HG03196 (cell line): ENCODE results near the gene GRAMD1C.
"Not testable (repeated sequence)": the region's sequence is repeated elsewhere in the genome, so short reads cannot be mapped to it uniquely, and the experiment has no call there.

Source experiments
- ATAC-seq: cut with Tn5 transposase; IDR thresholded peaks from one replicate; pipeline ENCODE4 v1.9.1; 2021; ENCODE audit not compliant: unreplicated experiment

The GRAMD1C gene

GRCh38 chr3:113850391-113850790, 11.8 kb downstream of the GRAMD1C start:
- ATAC-seq = not testable (repeated sequence)

- ATAC-seq = no peak
These were observed 13.9 kb downstream of the GRAMD1C start for GRCh38 chr3:113852506-113852905.

- no peak for ATAC-seq
These were observed 28.9 kb downstream of the GRAMD1C start for GRCh38 chr3:113867506-113867905.

GRCh38 chr3:113873293-113873692, 34.7 kb downstream of the GRAMD1C start:
- no peak for ATAC-seq

GRCh38 chr3:113873814-113874526, 35.4 kb downstream of the GRAMD1C start:
- ATAC-seq = no peak

GRCh38 chr3:113878403-113878802, 39.8 kb downstream of the GRAMD1C start:
- no peak for ATAC-seq

- no peak for ATAC-seq
These were observed 46.5 kb downstream of the GRAMD1C start for GRCh38 chr3:113885050-113885449.

GRCh38 chr3:113890256-113890900, 51.8 kb downstream of the GRAMD1C start:
- no peak for ATAC-seq

- ATAC-seq = no peak
These were observed 56.3 kb downstream of the GRAMD1C start for GRCh38 chr3:113894927-113895326.

- ATAC-seq = no peak
These were observed 57.4 kb downstream of the GRAMD1C start for GRCh38 chr3:113895964-113896363.

GRCh38 chr3:113896930-113897329, 58.3 kb downstream of the GRAMD1C start:
- no peak for ATAC-seq

- no peak for ATAC-seq
These were observed 58.8 kb downstream of the GRAMD1C start for GRCh38 chr3:113897373-113897777.

GRCh38 chr3:113898892-113899291, 60.3 kb downstream of the GRAMD1C start:
- no peak for ATAC-seq

- no peak for ATAC-seq
These were observed 68.1 kb downstream of the GRAMD1C start for GRCh38 chr3:113906568-113907140.

- no peak for ATAC-seq
These were observed 69.5 kb downstream of the GRAMD1C start for GRCh38 chr3:113908133-113908532.

- no peak for ATAC-seq
These were observed 72.4 kb downstream of the GRAMD1C start for GRCh38 chr3:113910966-113911365.

- peak; percentile 96 for ATAC-seq
These were observed 74.1 kb downstream of the GRAMD1C start for GRCh38 chr3:113912552-113913236.

- no peak for ATAC-seq
These were observed 76.1 kb downstream of the GRAMD1C start for GRCh38 chr3:113914646-113915045.

GRCh38 chr3:113927556-113927955, 89.0 kb downstream of the GRAMD1C start:
- no peak for ATAC-seq

- no peak for ATAC-seq
These were observed 108.2 kb downstream of the GRAMD1C start for GRCh38 chr3:113946831-113947230.

GRCh38 chr3:113947372-113948014, 108.9 kb downstream of the GRAMD1C start, which contains the start of gene ZDHHC23:
TSS of gene ZDHHC23 (plus strand) at chr3:113948013. CDS start at chr3:113948803, 790 bp downstream.
- peak; percentile 62 for ATAC-seq
